ENCODE results near the gene PI4KA.

- TF ChIP-seq CTCF (IDR thresholded peaks at IDR 0.05) = no peak
- no peak for TF ChIP-seq POLR2A (IDR thresholded peaks at IDR 0.05)
Observed at GRCh38 chr22:20875296-20875695, 16.7 kb upstream of the PI4KA start.
